A549 (cell line): ENCODE results near the gene DRAXIN. TPM values are rescaled to one million over a fixed set of nuclear protein-coding genes. Genes with fewer than 3 reads are reported as not detected.

Experiments used
- ATAC-seq, 2 experiments: fragments of 200-7000 bp in 1 of 2; fragments of >200 bp in 1 of 2; cut with Nextera tagmentation in 1 of 2; cut with Tn5 transposase in 1 of 2; 3 replicates each; pipeline versions ENCODE4 v1.8.0 to v1.9.1; 2018 to 2020; ENCODE audit warnings: mild to moderate bottlenecking in 1 of 2, moderate library complexity in 1 of 2
- CTCF ChIA-PET: fragments of 300-600 bp; sonication (Branson Sonifier 250); formaldehyde crosslinking; extraction: SDS; loops from one replicate; lab custom pipeline; 2021; ENCODE audit warnings: antibody characterized with exemption, inconsistent platforms; lab: Yijun Ruan, JAX
- POLR2A ChIA-PET: fragments of 350-600 bp; formaldehyde crosslinking; extraction: SDS; loops from one replicate; lab custom pipeline; 2021; ENCODE audit warnings: antibody characterized with exemption, inconsistent platforms; lab: Yijun Ruan, JAX
- DNase-seq, 2 experiments: peaks; one replicate each; pipeline versions ENCODE4 v3.0.0 to v3.0.0-alpha.2; 2011 to 2016; ENCODE audit warnings: low read depth in 1 of 2, low spot score in 1 of 2
- FAIRE-seq: peaks from 2 replicates; lab custom pipeline; 2011; peaks lifted over from hg19 to GRCh38; lab: Jason Lieb, UNC
- H3K27ac ChIP-seq, 2 experiments: fragments of >200 bp; sonication (Bioruptor Twin); formaldehyde crosslinking; 3 replicates each; pipeline ENCODE4 v1.5.1; 2016 to 2017
- H3K4me1 ChIP-seq: fragments of >200 bp; sonication (Bioruptor Twin); formaldehyde crosslinking; 3 replicates; pipeline ENCODE4 v1.6.1; 2016
- H3K4me2 ChIP-seq: fragments of >200 bp; sonication (Bioruptor Twin); formaldehyde crosslinking; 3 replicates; pipeline ENCODE4 v1.6.1; 2016
- H3K4me3 ChIP-seq: fragments of >200 bp; sonication (Bioruptor Twin); formaldehyde crosslinking; 3 replicates; pipeline ENCODE4 v1.5.1; 2016
- H3K9me3 ChIP-seq: fragments of >200 bp; sonication (Bioruptor Twin); formaldehyde crosslinking; 3 replicates; pipeline ENCODE4 v1.6.1; 2016
- BHLHE40 ChIP-seq: IDR thresholded peaks from 2 replicates; pipeline ENCODE4 v1.6.1; 2012; ENCODE audit warnings: low read depth, low read length, inconsistent platforms
- CBX2 ChIP-seq: fragments of 200-600 bp; sonication (generic); IDR thresholded peaks from 2 replicates; pipeline ENCODE4 v1.6.1; 2016; ENCODE audit warnings: low read depth, mild to moderate bottlenecking, borderline replicate concordance
- EHMT2 ChIP-seq: fragments of 200-600 bp; sonication (generic); IDR thresholded peaks from 2 replicates; pipeline ENCODE4 v1.6.1; 2016; ENCODE audit warnings: antibody characterized with exemption, low read depth, mild to moderate bottlenecking, moderate library complexity
- EP300 ChIP-seq, 2 experiments: fragments of >200 bp; sonication (Bioruptor Twin); formaldehyde crosslinking; IDR thresholded peaks; 2 replicates in 1 of 2; 3 replicates in 1 of 2; pipeline ENCODE4 v1.6.1; 2016 to 2017
- FOSB ChIP-seq: fragments of 250-450 bp; sonication (Bioruptor Pico); IDR thresholded peaks from 2 replicates; pipeline ENCODE4 v1.5.0; 2020; ENCODE audit warnings: mild to moderate bottlenecking, moderate library complexity
- FOSL2 ChIP-seq, 2 experiments: fragments of 450-650 bp in 1 of 2; fragments of >200 bp in 1 of 2; sonication (Bioruptor Twin) in 1 of 2; formaldehyde crosslinking; IDR thresholded peaks; 2 replicates each; pipeline versions ENCODE4 v1.5.0 to v1.6.1; 2016 to 2020; ENCODE audit warnings: mild to moderate bottlenecking in 1 of 2, moderate library complexity in 1 of 2
- HES2 ChIP-seq: fragments of >200 bp; sonication (Bioruptor Twin); formaldehyde crosslinking; IDR thresholded peaks from 2 replicates; pipeline ENCODE4 v1.6.1; 2016
- HOXA7 ChIP-seq: fragments of 250-450 bp; sonication (Bioruptor Pico); IDR thresholded peaks from 2 replicates; pipeline ENCODE4 v1.5.0; 2020; ENCODE audit warnings: mild to moderate bottlenecking, moderate library complexity
- HOXB13 ChIP-seq: fragments of 250-450 bp; sonication (Bioruptor Pico); IDR thresholded peaks from 2 replicates; pipeline ENCODE4 v1.5.0; 2020; ENCODE audit warnings: low read depth, mild to moderate bottlenecking, moderate library complexity
- JUN ChIP-seq, 2 experiments: fragments of >200 bp; sonication (Bioruptor Twin); formaldehyde crosslinking; IDR thresholded peaks; 2 replicates in 1 of 2; 3 replicates in 1 of 2; pipeline ENCODE4 v1.6.1; 2016 to 2017
- JUNB ChIP-seq: fragments of >200 bp; sonication (Bioruptor Twin); formaldehyde crosslinking; IDR thresholded peaks from 2 replicates; pipeline ENCODE4 v1.6.1; 2016
- KDM1A ChIP-seq: fragments of 200-600 bp; sonication (generic); IDR thresholded peaks from 2 replicates; pipeline ENCODE4 v1.6.1; 2016; ENCODE audit warnings: low read depth, mild to moderate bottlenecking
- MAX ChIP-seq: IDR thresholded peaks from 2 replicates; pipeline ENCODE4 v1.6.1; 2012
- MAZ ChIP-seq: fragments of 150-350 bp; IDR thresholded peaks from 2 replicates; pipeline ENCODE4 v1.6.1; 2014; ENCODE audit warnings: antibody characterized with exemption, low read depth, low read length, borderline replicate concordance
- MYC ChIP-seq: IDR thresholded peaks from 2 replicates; pipeline ENCODE4 v1.6.1; 2012; ENCODE audit warnings: mild to moderate bottlenecking, inconsistent platforms, low read length, improper control_type of control experiment, borderline replicate concordance
- NFE2L2 ChIP-seq: fragments of 150-350 bp; conservative IDR thresholded peaks from 2 replicates; pipeline ENCODE4 v1.6.1; 2014; ENCODE audit warnings: low read length
- POLR2A ChIP-seq: IDR thresholded peaks from 2 replicates; pipeline ENCODE4 v1.6.1; 2012; ENCODE audit warnings: mild to moderate bottlenecking, low read length
- POLR2AphosphoS2 ChIP-seq: conservative IDR thresholded peaks from 2 replicates; pipeline ENCODE4 v1.6.1; 2012; ENCODE audit warnings: low read length, improper control_type of control experiment, inconsistent platforms
- RNF2 ChIP-seq: fragments of 200-600 bp; sonication (generic); IDR thresholded peaks from 2 replicates; pipeline ENCODE4 v1.6.1; 2016; ENCODE audit warnings: low read depth, mild to moderate bottlenecking, antibody characterized with exemption, moderate library complexity, borderline replicate concordance
- SREBF2 ChIP-seq: fragments of 450-650 bp; IDR thresholded peaks from 2 replicates; pipeline ENCODE4 v1.6.1; 2014; ENCODE audit warnings: mild to moderate bottlenecking, moderate library complexity
- WGBS: methylation state at CpG from one replicate; pipeline ENCODE4 v1.1.6; 2017; ENCODE audit errors: missing lambda C conversion rate; 5-methylcytosine and 5-hydroxymethylcytosine counted together
- polyA minus RNA-seq: library from RNA; depleted of rRNA, polyadenylated mRNA; stranded (reverse); fragments of >200 nt; gene quantifications from 2 replicates; pipeline ENCODE4 v1.2.3, GENCODE V29; 2011; rRNA and poly(A)+ RNA removed
- polyA plus RNA-seq, 4 experiments: library from polyadenylated mRNA; depleted of rRNA in 3 of 4; stranded (reverse); fragments of >200 nt; fragmentation: RNase III in 1 of 4; extraction: RNeasy Plus Mini Kit Qiagen cat#74134 plus additional on column Dnase treatment in 1 of 4; gene quantifications; 2 replicates in 3 of 4; 3 replicates in 1 of 4; pipeline ENCODE4 v1.2.3, GENCODE V29; 2011 to 2017
- TF ChIP-seq, protein P1 (sequence below): fragments of 250-450 bp; sonication (Bioruptor Pico); IDR thresholded peaks from 2 replicates; pipeline ENCODE4 v1.5.0; 2020; ENCODE audit warnings: low read depth, mild to moderate bottlenecking, moderate library complexity
- TF ChIP-seq, protein P2 (sequence below): fragments of >200 bp; sonication (Bioruptor Twin); formaldehyde crosslinking; IDR thresholded peaks from 3 replicates; pipeline ENCODE4 v1.5.1; 2016
- TF ChIP-seq, protein P3 (sequence below): fragments of >200 bp; sonication (Bioruptor Twin); formaldehyde crosslinking; IDR thresholded peaks from 3 replicates; pipeline ENCODE4 v1.6.1; 2016
- TF ChIP-seq, protein P4 (sequence below): IDR thresholded peaks from 2 replicates; pipeline ENCODE4 v1.6.1; 2012; ENCODE audit warnings: low read depth, borderline replicate concordance

The DRAXIN gene, protein sequence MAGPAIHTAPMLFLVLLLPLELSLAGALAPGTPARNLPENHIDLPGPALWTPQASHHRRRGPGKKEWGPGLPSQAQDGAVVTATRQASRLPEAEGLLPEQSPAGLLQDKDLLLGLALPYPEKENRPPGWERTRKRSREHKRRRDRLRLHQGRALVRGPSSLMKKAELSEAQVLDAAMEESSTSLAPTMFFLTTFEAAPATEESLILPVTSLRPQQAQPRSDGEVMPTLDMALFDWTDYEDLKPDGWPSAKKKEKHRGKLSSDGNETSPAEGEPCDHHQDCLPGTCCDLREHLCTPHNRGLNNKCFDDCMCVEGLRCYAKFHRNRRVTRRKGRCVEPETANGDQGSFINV
- polyA plus RNA-seq (2011; rRNA removed) (0.03 and 0.04 TPM in 2 replicates), polyA plus RNA-seq (2017; fragmentation: RNase III; extraction: RNeasy Plus Mini Kit Qiagen cat#74134 plus additional on column Dnase treatment) (0.03 to 0.08 TPM in 2 of 3 replicates, not detected in the other), polyA minus RNA-seq (not detected in 2 replicates)
- under 0.01 and 0.01 TPM in 2 replicates for polyA plus RNA-seq (2012; cell fraction: cytosol; rRNA removed)
- 0.01 and 0.04 TPM in 2 replicates for polyA plus RNA-seq (2012; cell fraction: nucleus; rRNA removed)

GRCh38 chr1:11691302-11691914 is at the start of gene DRAXIN:
Gene DRAXIN (plus strand): TSS chr1:11691710. CDS start chr1:11706259, 14,549 bp downstream.
- no peak for TF ChIP-seq CBX2
- TF ChIP-seq HOXA7 (CRISPR knock-in tag) = no peak
- TF ChIP-seq BHLHE40 = no peak
- TF ChIP-seq, protein P1, sequence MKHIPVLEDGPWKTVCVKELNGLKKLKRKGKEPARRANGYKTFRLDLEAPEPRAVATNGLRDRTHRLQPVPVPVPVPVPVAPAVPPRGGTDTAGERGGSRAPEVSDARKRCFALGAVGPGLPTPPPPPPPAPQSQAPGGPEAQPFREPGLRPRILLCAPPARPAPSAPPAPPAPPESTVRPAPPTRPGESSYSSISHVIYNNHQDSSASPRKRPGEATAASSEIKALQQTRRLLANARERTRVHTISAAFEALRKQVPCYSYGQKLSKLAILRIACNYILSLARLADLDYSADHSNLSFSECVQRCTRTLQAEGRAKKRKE (CRISPR knock-in tag) = no peak
- TF ChIP-seq, protein P2, sequence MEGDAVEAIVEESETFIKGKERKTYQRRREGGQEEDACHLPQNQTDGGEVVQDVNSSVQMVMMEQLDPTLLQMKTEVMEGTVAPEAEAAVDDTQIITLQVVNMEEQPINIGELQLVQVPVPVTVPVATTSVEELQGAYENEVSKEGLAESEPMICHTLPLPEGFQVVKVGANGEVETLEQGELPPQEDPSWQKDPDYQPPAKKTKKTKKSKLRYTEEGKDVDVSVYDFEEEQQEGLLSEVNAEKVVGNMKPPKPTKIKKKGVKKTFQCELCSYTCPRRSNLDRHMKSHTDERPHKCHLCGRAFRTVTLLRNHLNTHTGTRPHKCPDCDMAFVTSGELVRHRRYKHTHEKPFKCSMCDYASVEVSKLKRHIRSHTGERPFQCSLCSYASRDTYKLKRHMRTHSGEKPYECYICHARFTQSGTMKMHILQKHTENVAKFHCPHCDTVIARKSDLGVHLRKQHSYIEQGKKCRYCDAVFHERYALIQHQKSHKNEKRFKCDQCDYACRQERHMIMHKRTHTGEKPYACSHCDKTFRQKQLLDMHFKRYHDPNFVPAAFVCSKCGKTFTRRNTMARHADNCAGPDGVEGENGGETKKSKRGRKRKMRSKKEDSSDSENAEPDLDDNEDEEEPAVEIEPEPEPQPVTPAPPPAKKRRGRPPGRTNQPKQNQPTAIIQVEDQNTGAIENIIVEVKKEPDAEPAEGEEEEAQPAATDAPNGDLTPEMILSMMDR = no peak
- no peak for TF ChIP-seq NFE2L2
- TF ChIP-seq, protein P3, sequence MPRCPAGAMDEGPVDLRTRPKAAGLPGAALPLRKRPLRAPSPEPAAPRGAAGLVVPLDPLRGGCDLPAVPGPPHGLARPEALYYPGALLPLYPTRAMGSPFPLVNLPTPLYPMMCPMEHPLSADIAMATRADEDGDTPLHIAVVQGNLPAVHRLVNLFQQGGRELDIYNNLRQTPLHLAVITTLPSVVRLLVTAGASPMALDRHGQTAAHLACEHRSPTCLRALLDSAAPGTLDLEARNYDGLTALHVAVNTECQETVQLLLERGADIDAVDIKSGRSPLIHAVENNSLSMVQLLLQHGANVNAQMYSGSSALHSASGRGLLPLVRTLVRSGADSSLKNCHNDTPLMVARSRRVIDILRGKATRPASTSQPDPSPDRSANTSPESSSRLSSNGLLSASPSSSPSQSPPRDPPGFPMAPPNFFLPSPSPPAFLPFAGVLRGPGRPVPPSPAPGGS = no peak
- no peak for TF ChIP-seq MYC
- no peak for TF ChIP-seq FOSL2 (IDR thresholded peaks at IDR 0.05)
- no peak for TF ChIP-seq FOSL2 (CRISPR knock-in tag; IDR thresholded peaks at IDR 0.05)
- TF ChIP-seq FOSB (CRISPR knock-in tag) = no peak
- no peak for TF ChIP-seq POLR2A
- TF ChIP-seq, all 56 proteins: peak for 0
- ATAC-seq (no peak; a peak in 1 of 6 replicates), FAIRE-seq (no peak), DNase-seq (no peak)
- Histone ChIP-seq H3K4me2 (peak within 1 kb of the TSS; percentile 76), H3K27ac (no peak within 1 kb of the TSS), H3K9me3 (no peaks in the 10 kb centered on the region), H3K4me3 (peak within 1 kb of the TSS; percentile 33; the same call in 2 of the 3 replicates), H3K4me1 (no peaks in the 10 kb centered on the region)
- ChIA-PET CTCF (interaction anchor here (2.2 kb wide), 1 partner anchor 27 kb away, joined by 14 read pairs; no protein-coding TSS in a partner anchor), POLR2A (no interaction called here)
- WGBS = no CpG with 5 or more reads among the region's 78 CpGs

GRCh38 chr1:11641776-11642305 is 49.7 kb upstream of the DRAXIN start:
- no peak; a peak in 1 of 6 replicates for ATAC-seq
- TF ChIP-seq HES2 = no peak
- no peak for TF ChIP-seq HOXB13
- no peak for TF ChIP-seq JUNB
- TF ChIP-seq SREBF2 = no peak
- TF ChIP-seq, protein P4, sequence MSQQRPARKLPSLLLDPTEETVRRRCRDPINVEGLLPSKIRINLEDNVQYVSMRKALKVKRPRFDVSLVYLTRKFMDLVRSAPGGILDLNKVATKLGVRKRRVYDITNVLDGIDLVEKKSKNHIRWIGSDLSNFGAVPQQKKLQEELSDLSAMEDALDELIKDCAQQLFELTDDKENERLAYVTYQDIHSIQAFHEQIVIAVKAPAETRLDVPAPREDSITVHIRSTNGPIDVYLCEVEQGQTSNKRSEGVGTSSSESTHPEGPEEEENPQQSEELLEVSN = no peak
- no peak for TF ChIP-seq MAX
- no peak for TF ChIP-seq FOSL2 (IDR thresholded peaks at IDR 0.05)
- TF ChIP-seq FOSL2 (CRISPR knock-in tag; IDR thresholded peaks at IDR 0.05) = no peak
- TF ChIP-seq, protein P3 = no peak
- no peak for TF ChIP-seq POLR2AphosphoS2
- no peak for TF ChIP-seq MAZ
- no peak for TF ChIP-seq EP300 (IDR thresholded peaks at IDR 0.05)
- TF ChIP-seq RNF2 = no peak
- TF ChIP-seq JUN (IDR thresholded peaks at IDR 0.05) = no peak
- TF ChIP-seq, protein P2 = no peak
- no peak for TF ChIP-seq EHMT2
- TF ChIP-seq KDM1A = no peak

More at GRCh38 chr1:11641776-11642305, 49.7 kb upstream of the DRAXIN start:
- Histone ChIP-seq H3K4me2 (no peak overlapping the region), H3K9me3 (no peaks in the 10 kb centered on the region), H3K4me1 (no peaks in the 10 kb centered on the region), H3K4me3 (no peak overlapping the region), H3K27ac (no peak overlapping the region)
- ChIA-PET POLR2A (no interaction called here), CTCF (interaction anchor here (0.6 to 11.1 kb wide), 47 partner anchors 9 to 1866 kb away, joined by 3 to 124 read pairs (median 4); partner anchors contain the start of gene DISP3)
- FAIRE-seq = no peak
- no peak for DNase-seq
- 22% methylated on average over 4 of the region's 5 CpGs for WGBS
